NB4 (cell line): ENCODE measurements around the gene SENP1.

Experiments
- MYC ChIP-seq: IDR thresholded peaks from 2 replicates; pipeline ENCODE4 v1.6.1; 2011; ENCODE audit warnings: low read depth, low read length
- POLR2A ChIP-seq: IDR thresholded peaks from 2 replicates; pipeline ENCODE4 v1.6.1; 2011; ENCODE audit warnings: mild to moderate bottlenecking; ENCODE audit not compliant: insufficient read length; ENCODE audit errors: extremely low read depth
- TF ChIP-seq, protein P1 (sequence below): IDR thresholded peaks from one replicate; pipeline ENCODE4 v1.5.1; 2012; ENCODE audit warnings: low read depth, low read length
- TF ChIP-seq, protein P2 (sequence below): IDR thresholded peaks from 2 replicates; pipeline ENCODE4 v1.6.1; 2011; ENCODE audit warnings: low read depth, low read length

DNA sequence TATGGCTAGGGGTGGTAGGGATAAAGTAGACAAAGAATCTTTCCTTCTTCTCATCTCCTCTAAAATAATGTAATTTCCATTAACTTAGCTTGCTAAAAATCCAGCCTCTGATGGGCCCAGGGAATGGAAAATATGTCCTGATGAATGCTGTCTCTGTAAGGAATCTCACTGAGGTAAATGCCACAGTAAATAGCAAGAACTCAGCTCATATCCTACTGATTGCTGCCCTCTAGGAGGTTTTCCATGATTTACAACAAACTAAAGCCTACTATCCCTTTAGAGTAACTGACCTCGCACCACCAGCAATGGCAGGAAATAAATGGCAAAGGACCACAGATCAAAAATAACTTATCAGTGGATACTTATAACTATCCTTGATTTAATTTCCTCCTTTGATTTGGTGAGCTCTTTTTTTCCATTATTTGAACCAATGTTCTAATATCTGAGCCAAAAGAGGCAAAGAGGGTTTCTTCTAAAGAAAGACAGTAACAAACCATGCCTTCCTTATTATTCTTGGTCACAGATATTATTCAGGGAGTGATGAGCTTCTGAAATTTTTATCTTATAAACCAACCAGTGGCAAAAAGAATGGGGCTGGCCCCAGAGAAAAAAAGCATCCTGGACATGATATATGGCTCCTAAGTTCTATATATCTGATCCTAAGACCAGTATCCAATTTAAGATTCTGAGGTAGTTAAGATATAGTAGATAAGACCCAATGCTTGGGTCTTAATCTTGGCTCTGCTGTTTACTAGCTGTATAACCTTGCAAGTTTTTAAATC, 43.8 kb downstream of the SENP1 start:
- TF ChIP-seq, protein P1, sequence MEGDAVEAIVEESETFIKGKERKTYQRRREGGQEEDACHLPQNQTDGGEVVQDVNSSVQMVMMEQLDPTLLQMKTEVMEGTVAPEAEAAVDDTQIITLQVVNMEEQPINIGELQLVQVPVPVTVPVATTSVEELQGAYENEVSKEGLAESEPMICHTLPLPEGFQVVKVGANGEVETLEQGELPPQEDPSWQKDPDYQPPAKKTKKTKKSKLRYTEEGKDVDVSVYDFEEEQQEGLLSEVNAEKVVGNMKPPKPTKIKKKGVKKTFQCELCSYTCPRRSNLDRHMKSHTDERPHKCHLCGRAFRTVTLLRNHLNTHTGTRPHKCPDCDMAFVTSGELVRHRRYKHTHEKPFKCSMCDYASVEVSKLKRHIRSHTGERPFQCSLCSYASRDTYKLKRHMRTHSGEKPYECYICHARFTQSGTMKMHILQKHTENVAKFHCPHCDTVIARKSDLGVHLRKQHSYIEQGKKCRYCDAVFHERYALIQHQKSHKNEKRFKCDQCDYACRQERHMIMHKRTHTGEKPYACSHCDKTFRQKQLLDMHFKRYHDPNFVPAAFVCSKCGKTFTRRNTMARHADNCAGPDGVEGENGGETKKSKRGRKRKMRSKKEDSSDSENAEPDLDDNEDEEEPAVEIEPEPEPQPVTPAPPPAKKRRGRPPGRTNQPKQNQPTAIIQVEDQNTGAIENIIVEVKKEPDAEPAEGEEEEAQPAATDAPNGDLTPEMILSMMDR, result no peak
- TF ChIP-seq MYC (no peak), POLR2A (no peak)
- TF ChIP-seq, protein P2, sequence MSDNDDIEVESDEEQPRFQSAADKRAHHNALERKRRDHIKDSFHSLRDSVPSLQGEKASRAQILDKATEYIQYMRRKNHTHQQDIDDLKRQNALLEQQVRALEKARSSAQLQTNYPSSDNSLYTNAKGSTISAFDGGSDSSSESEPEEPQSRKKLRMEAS, result no peak
